Fibroblast of skin of left quadriceps (primary cell): Measurements from ENCODE around the gene GATA5.

Experiments
- DNase-seq, 2 experiments: peaks; one replicate each; pipeline ENCODE4 v3.0.0-alpha.2; 2013; ENCODE audit warnings: low read depth in 2 of 2

GATA5 gene

DNA sequence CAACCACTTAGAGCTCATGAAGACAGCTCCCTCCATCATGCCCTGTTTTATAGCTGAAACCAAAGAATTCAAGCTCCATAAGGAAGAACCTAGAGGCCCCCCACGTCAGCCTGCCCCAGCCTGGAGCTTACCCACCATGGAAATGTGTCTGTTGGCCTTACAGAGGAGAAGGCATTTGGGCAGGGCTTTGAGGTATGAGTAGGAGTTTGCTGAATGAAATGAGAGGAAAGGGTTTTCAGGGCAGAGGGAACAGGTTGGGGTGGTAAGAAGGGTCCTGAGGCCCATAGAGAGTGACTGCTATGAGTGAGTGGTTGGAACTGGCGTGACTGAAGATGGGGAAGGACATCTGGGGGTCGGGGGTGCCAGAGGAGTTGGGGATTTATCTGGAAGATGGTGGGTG lies 12.7 kb upstream of the GATA5 start:
- no peak for DNase-seq

DNA sequence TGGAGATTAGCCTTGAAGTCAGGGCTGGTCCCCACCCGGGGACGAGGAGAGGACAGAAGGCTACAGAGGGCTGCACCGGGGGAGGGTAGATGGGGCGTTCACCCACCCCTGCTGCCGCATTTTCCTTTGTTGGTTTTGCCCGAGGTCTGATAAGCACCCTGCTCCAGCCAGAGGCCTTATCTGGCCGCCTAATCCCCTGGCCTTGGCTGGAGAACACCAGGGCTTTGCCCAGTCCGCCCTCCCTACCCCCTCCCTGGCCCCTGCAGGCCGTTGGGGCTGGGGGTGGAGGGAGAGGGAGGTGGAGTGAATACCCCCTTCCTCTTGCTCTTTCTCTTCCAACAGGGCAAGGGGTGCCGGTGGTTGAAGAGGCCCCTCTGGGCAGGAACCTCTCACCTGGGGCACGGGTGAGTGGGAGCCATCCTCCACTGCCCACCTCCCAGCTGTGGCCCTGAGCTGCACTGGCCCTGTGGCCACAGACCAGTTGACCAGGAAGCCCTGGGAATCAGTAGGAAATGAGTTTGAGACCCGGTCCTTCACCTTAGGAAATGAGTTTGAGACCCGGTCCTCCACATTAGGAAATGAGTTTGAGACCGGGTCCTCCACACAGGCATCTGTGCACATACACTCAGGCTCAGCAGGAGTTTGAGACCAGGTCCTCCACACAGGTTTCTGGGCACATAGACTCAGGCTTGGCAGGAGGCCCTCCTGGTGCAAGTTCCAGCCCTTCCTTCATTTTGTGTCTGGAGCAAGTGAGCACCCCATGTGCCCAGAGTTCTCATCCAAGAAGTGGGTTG lies 12.0 kb upstream of the GATA5 start:
- no peak for DNase-seq

- no peak for DNase-seq
Measured at GRCh38 chr20:62487118-62487517, 11.3 kb upstream of the GATA5 start.

DNA sequence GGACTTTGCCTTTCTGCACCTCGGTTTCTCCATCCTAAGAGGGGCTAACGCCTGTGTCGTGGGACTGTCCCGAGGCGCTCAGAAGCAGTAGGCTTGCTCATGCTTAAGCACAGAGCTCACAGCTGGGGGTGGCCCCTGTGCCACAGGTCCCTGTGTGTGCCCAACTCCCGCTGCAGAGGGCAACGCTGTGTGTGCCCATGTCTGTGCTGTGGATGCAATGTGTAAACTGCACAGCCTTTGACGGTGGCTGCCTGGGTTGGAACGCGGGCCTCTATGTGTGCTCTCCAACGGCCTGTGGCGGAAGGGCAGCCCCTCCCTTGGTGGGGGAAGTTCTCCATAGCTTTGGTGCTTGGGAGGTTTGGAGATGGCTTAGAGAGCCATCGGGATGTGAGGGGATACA lies 10.7 kb upstream of the GATA5 start:
- no peak for DNase-seq

DNA sequence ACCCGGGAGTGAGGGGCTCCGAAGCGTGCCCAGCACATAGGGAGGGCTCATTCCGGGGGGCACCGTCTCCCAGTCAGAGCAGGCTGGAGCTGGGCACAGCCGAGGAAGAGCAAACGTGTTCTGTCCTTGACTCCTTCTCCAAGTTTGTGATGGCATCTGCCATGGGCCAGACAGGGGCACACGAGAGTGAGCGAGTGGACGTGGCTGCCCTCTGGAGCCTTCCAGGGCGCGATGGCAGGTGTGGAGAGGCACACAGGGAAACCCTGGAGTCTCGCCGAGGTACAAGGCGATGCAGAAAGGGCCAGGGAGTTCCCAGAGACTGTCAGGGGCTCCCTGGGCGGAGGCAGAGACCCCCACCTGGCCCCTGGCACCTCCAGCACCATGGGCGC lies 9.9 kb upstream of the GATA5 start:
- DNase-seq: no peak

- no peak for DNase-seq
Measured at GRCh38 chr20:62485062-62485700, 9.4 kb upstream of the GATA5 start.

GRCh38 chr20:62484478-62484877 lies 8.7 kb upstream of the GATA5 start:
- no peak for DNase-seq

GRCh38 chr20:62483613-62484458 lies 8.0 kb upstream of the GATA5 start:
- no peak for DNase-seq

GRCh38 chr20:62482974-62483373 lies 7.2 kb upstream of the GATA5 start:
- DNase-seq: no peak

- no peak for DNase-seq
Measured at GRCh38 chr20:62482146-62482809, 6.5 kb upstream of the GATA5 start.

DNA sequence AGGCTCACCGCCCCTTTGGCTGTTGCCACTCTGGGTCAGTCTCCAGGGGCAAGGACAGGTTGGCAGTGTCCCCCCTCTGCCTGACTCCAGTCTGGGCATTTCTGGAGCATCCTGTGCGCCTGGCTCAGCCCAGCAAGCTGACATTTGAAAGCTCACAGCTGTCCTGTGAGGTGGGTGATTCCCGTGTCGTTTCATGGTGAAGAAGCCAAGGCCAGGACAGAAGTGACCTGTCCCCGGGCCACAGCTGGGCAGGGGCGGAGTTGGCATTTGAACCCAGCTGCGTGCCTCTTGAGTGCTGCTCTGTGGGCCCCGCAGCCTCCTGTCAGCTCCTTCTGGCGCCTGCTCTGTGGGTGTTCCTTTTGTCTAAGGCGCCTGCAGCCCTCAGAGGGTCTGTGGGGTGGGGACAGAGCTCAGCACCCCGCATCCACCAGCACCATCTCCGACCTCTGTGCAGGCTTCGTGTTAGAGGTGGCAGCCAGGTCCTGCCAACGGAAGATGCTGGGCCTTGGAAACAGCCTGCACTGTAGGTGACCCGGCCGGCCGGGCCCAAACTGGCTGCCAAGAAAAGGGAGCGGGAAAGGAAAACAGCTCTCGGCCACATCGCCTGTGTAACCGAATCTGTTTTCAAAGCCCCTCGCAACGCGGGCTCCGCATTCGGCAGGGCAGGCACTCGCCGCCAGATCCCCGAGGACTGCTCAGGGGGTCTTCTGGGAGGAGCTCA lies 5.8 kb upstream of the GATA5 start:
- no peak for DNase-seq

DNA sequence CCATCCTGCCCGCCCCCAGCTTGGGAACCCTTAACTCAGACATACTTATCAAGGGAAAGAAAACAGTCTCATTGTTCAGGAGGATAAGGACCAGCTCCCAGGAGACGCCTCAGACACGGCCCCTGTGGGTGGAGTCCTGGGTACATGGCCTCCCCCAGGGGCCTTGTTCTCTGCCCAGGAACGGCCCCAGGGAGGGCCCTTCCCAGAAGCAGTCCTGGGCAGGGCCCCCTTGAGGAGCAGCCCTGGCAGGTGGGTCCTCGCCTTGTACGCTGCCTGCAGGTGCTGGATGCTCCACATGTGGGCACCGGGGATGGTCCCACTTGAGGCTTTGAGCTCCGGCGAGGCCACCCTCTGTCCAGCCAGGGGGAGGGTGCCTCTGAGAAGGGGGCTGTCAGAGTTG lies 4.5 kb upstream of the GATA5 start:
- DNase-seq: no peak

DNA sequence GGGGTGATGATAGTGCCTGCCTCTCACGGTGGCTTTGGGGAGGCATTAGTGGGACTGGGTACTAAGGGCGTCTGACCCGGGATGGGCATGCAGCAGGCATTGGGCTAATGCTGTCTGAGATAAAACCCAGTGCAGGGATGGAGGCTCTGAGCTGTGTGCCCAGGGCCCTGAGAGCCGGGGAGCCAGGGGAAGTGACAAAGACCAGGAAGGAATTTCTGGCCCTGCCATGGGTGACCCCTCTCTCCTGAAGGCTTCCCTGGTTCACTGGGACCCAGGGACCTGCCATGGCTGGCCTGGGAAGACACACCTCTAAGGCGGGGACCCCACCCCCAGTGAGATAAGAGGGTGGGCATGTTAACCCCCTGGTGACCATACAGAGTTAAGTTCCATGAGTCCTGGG lies 3.9 kb upstream of the GATA5 start:
- no peak for DNase-seq

DNA sequence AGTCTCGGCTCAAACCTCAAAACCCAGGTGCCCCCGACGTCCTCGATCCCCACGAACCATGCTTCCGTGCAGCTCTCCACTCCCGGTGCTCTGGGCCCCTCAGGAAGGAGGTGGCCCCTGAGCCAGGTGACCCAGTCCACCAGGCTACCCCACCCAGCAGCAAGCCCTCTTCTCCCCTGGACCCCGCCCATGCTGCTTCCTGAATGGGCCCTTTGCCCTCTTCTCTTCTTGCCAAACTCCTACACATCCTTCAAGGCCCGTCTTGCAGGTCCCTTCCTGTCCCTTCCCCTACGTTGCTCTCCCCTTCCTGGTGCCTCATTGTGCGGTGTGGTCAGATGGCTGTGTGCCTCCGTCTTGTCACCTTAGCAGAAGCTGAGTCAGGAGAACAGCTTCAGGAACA lies 3.4 kb upstream of the GATA5 start:
- no peak for DNase-seq

GRCh38 chr20:62477669-62478455 lies 2.1 kb upstream of the GATA5 start:
- DNase-seq: no peak

- no peak for DNase-seq
Measured at GRCh38 chr20:62476056-62476838, 452 bp upstream of the GATA5 start.

DNA sequence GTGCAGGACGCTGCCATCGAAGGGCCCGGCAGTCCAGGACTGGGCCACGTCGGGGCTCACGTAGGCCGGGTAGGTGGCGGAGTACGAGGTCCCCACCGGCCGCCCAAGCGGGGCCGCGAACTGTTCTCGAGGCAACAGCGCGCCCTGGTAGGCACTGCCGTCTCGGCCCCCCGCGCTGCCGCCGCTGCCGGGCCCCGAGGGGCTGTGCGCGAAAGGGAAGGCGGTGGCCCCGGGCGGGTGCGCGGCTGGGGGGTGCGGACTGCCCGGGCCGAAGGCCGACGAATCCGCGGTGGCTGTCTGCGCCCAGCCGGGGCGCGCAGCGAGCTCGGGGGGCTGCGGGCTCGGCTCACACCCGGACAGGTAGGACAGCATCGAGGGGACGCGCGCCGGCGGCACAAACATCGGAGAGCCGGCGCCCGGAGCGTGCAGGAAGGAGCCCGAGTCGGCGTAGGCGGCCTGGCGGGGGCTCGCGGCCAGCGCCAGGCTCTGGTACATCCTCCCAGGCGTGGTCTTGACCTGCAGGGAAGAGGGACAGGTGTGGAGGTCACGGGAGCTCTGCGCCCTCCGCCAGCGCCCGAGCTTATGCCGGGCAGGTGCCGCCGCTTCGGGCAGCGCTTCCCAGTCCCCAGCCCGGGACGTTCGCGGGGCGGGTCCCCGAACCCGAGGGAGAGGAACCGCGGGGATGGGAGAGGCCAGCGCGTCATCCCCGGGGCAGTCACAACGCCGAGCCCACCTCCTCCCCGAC lies 596 bp downstream of the GATA5 start:
- no peak for DNase-seq

- DNase-seq: no peak
Measured at GRCh38 chr20:62474604-62475026, 1.2 kb downstream of the GATA5 start.
